Hematopoietic multipotent progenitor cell treated with erythropoietin and hydrocortisone succinate and interleukin-3 and kit ligand, for 6 days (in vitro differentiated cells): Measurements from ENCODE around the gene NFIX.

Experiments
- DNase-seq: peaks from one replicate; pipeline ENCODE4 v3.0.0-alpha.2; 2015

Gene NFIX

DNA sequence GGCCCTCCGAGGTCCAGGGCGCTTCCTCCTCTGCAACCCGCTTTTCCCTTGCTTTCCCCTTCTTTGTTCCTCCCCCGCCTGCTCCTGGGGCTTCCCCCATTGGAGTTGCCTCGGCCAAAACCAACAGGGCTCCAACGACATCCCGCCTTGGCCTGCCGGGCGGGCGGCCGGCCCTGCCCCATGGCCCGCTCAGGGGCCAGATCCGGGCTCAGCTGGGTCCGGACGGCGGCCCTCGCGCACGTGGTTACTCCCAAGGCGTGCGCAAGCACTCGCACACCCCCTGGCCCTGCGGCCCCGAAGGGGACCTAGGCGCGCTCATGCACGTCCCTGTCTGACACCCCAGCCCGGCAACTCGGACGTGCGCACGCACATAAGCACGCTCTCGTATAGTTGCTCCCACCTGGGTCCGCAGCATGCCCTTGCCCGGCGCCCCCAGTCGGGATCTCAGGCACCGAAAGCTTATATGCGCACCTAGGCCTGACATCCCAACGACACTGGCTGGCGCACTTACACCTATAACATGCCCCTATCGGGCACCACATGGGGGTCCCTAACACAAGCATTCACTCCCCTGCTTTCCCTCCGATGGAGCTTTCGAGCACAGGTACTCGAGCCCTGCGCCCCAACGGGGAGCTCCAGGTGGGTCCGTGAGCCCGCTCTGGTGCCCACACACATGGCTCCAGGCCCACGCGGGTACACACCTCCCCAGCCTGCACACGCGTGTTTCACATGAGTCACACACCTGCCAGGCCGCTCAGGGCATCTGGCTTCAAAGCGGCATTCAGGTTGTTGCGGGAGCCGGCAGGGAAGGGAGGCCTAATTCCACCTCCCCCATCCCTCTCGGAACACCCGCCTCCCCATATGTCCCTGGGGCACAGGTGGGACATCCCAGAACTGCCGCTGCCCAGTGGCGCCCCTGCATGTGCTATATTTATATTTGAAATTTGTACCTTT is 15.0 kb downstream of the NFIX start:
- no peak for DNase-seq

DNA sequence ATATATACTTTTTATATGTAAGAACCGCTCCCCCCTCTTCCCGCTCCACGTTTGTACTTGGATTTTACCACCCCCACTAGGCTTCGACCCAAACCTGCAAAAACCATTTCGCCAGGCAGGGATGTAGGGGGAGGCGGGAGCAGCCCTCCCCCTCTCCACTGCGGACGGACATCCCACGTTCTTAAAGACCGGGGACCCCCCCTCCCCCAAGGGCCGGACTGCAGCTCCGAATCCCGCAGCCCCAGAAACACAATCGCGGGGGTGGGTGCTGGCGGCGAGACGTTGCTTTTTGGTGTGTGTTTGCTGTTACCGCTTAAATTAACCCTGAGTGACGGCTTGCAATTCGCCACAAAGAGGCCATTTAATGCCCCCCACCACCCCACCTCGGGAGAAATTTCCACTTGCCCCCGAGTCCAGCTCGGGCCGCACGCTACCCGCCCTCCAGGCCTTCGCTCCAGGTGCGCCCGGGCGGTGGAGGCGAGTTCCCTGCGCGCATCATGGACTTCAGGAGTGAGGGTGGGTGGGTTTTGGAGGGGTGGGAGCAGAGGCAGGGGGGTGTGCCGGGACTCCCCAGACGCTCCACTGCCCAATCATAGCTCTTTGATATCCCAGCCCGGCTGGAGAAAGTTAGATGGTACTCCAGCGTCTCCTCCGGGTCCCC is 15.8 kb downstream of the NFIX start:
- no peak for DNase-seq

DNA sequence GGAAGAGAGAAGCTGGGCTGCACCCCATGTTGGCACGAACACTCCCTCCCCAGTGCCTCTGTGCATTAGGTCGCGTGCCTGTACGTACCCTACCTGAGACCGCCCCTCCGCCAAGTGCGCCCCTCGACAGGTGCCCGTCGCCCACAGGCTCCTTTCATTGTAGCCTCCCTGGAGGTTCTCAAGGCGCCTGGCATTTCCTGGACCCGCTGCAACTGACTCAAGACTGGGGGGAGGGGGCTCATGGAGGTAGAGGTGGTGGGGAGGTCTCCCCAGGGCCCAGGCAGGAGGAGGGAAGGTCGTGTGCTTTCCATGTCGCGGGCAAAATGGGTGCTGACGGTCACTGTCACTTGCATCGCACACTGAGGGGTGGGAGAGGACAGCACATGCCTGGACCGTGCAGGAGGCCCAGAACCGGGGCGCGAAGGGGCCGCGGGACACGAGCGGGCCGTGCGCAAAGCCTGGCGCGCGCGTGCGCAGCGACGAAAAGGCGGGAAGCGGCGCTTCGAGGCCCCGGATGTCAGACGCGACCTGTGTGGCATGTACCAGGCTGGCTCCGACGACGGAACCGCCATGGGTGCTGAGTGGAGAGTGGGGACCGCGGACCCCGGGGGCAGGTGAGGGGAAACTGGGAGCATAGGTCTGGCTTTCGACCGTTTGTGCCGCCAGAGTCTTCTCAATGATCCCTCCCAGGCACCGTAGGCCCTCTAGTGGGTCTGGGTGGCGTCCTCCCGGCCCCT is 16.5 kb downstream of the NFIX start:
- DNase-seq = peak; percentile 46

DNA sequence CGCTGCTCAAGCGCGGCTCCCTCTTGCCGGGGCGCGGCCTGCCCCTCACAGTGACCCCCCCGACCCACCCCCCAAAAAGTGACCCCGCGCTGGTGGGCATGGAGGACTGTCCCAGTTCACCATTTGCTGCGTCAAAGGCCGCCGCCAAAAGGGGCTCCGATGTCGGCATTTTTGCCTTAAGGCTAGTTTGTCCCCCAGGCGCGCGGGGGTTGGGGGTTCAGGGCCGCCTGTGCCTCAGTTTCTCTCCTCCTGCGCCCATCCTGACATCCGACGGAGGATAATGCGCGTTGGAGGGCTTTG is 17.1 kb downstream of the NFIX start:
- no peak for DNase-seq

DNA sequence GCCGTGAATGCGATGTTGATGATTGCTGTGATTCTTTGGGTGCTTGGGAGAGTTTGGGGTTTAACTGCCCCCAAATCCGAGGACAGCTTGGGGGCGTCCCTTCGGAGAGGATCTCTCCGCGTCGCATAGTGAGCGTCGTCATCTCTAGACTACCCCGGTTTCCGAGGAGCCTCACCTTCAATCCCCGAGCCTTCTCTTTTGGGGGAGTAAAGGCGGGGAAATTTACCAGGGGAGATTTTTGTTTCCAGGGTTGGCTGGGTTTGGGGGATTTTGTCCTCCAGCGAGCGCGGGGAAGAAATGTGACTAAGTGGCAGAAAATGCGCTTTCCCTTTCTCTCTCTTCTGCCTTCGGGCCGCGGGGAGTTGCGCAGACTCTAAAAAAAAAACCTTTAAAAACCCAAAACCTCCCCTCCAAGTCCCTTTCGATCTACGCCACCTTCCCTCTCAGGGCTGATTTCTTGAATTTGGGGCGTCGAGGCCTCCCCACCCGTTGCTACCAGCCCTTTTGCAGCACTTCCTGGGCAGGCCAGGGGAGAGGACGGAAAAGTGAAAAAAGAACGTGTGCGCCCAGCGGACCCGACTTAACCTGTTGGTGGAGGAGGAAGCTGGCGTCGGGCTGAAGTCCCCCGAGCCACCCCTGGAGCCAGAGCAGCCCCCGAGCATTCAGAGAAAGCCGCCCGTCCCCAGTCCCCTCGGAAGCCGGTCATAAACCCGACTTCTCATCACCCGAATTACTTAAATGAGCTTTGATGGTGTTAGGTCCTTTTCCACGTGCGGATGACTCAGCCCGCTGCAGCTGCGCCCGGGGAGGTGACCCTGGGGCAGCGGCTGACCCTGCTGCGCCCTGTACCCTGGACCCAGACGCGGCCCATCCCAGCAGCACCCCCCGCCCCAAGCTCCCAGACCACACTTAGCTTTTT is 17.7 kb downstream of the NFIX start:
- DNase-seq = peak; percentile 56

DNA sequence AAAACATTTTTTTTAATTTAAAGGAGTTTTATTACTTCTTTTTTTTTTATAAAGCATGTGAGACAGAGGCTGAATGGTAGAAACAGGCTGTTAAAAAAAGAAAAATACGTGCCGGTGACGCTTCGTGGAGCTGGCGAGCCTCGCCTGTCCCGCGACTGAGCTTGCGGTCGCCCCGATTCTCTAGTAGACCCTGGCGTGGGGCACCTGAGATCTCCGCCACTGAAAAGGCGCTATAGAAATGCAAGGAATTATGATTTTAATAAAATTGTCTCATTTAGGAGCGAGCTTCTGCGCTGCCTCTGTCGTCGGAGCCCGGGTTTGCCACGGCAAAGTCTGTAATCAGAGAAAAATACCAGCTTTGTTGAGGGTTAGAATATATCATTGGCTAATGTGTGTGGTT is 18.4 kb downstream of the NFIX start:
- no peak for DNase-seq

DNA sequence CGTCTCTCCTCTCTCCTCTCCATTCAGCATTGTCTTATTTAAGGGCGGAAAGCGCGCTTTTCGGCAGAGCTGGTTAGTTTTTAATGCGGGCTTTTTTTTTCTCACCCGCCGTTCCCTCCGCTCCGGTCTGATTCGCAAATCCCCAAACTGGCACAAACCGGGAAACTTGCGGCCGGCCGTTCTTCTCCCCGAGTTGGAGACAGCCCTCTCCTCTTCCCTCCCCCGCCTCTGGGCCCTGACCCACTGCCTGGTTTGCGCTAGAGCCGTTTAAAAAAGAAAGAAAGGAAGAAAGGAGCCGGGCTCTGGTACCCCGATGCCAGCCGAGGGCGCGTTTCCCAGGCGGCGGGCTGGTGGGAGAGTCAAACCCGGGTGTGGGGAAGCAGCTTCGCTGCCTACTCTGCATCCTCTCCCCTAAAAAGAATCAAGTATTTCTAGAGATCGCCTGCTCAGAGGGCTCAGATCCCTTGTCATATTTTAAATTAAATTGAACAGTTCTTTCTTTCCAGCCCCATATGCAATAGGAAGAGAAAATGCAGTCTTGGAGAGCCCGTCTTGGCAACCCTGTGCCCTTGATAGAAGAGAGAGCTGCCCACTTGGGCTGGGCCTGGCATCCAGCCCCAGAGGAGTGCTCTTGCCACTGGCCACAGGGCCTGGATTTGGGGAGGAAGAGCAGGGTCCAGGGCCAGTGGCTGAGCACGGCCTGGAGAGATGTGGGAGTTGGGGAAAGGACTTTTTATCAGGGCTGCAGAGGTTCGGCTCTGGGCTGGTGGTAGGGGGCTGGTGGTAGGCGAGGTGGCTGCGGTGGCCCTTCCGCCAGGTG is 19.0 kb downstream of the NFIX start:
- peak; percentile 44 for DNase-seq

DNA sequence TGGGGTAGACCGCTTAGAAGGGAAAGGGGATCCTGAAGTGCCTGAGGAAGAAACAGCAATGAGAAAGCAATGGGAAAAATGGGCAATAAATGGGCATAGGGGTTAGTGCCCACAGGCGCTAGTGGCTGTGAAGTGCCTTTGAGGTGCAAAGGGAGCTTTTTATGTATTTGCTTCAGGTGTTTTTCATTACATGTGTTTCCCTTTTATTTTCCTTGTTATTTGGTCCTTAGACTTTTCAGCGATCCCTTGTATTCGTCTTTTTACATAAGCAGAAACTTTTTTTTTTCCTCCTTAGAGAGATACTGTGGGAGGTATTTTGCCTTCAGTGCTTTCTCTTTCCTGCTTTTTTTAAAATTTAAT is 19.6 kb downstream of the NFIX start:
- no peak for DNase-seq

DNA sequence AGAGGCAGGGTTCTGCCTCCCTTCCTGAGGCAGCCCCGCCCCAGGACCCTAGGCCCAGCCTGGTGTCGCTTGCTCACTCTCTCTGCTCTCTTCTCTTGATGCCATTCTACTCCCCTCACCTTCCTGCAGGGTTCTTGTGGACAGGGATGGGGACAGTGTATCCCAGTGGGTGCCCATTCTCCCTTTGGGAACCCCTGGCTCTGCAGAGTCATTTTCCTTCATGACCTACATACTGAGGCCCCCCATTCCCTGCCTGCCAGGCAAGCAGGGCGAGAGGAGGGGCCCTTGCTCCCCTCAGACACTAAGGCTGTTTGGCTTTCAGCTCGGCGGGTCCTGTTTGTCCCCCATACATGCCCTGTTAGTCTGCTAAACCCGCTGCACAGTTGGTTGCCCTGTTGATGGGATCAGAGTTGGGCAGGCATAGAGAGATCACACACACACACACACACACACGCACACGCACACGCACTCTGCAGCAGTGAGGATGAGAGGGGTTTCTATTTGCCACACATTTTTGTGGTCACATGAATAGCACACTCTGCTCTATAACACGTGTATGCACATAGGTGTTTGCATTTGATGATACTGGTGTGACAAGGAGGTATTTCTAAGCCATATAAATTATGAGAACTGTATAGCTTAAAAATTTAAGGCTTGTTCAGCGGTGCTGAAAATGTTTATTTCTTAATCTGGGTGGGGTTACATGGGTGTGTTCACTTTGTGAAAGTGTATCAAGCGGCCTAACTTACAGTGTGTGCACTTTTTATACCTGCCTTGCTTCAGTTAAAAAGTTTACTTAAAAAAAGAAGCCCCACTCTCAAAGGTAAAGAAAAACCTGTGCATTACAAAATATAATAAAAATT is 20.3 kb downstream of the NFIX start:
- DNase-seq = peak; percentile 41

DNA sequence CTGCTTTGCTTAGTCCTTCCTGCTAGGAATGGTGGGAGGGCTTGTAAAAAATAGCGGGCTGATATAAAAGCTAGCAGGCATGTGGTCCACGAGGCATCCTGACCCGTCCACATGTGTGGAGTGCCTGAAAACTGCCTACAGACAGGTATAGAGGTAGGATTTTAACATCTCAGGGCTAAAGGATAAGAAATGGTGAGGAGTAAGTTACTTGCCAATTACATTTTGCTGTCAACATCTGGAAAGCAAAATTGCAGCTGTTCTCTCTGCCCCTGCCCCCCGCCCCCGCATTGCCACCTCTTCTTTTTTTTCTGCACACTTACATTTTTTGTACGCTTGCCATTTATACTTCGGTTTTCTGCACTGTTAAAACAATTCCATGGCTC is 21.0 kb downstream of the NFIX start:
- no peak for DNase-seq

DNA sequence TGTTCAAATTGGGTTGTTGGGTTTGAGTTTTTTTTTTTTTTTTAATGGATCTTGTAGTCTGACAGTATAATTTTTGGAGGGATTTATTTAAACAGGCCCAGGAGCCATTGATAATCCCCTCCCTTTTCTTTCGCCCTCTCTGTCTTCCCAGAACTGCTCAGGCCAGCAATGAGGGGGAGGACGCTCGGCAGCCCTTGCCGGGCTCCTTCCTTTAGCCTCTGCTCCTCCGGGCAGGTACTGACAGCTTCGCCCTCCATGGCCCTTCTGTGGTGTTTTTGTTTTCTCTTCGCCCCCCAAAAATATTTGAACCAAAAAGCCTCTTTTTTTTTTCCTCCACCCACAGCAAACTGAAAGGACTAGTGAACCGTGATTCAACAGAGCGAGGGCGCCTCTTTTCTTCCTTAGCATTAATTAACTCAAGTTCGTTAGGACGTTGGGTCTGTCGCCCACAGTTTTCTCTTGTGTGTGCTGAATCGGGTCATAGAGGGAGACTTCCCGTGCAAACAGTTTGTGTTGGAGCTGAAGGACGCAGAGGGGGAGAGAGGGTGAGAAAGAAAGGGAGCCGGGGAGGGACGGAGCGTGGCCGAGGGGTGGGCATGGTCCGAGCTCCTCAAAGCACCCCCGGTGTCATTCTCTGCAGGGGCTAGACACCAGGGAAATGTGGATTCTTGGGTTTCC is 21.5 kb downstream of the NFIX start:
- DNase-seq = no peak

DNA sequence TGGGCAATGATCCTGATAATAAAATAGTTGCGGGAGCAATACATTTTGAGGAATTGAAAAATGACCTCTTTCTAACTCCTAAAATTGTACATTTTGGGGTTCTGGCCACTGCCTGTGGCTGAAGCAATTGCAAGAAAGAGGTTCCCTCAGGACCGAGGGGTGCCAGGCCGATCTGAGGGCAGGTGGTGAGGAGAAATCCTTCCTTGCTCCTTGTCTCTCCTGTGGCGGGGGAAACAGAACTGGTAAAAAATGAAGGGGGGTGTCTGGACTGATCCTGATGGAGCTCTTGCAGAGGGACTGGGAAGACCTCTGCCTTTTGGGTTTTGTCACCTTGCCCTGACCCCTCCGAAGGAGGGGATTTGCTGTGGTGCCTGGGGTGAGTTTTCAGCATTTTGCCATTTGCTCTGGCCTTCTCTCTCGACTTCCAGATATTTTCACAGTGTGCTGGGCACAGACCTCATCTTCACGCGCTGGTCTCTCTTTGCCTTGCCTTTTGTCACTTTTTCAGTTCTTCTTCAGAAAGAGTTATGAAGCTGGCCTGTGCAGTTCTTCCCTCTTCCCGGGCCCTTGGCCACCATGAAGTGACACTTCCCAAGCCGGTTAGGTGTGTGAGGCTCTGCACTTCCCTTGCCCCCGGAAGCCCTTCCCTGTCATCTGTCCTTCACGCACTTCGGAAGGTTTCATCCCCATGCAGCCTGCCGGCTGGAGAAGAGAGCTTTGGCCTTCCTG is 22.2 kb downstream of the NFIX start:
- DNase-seq = no peak

DNA sequence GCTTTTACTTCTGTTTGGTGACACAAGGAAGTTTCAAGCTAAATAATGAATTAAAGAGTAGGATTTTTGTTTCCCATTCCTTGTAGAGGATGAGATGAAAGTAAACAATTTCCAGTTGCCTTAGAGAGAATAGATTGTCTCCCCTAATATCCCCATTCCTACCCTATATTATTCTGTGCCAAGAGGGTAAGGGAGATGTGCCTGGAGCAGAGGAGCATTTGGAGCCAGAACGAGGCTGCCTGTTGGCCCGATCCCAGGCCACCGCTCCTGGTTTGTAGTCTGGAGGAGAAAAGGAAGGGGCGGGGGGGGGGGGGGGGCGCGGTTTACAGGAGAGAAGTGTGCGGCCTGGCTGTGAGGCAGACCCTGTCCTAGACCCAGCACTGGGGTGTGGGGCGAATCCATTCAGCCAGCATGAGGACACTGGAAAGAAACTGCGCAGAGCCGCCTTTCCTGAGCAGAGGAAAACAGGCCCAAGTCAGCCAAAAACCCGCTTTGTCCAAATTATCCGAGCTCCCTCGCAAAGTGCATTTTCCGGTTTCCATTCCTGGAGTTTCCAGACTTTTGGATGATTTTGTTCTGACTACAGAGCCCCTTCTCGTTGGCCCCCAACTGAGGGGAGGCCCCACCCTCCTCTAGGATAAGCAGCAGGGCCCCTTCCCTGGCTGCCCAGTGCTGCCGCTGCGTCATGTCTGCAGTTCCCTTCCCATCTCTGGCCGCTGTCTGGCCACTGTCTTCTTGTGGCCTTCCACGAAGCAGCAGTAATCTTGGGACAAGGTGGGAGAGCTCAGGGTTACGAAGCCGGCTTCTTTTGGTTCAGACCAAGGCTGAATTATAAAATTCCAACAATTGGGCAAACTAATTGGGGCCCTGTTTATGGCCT is 23.0 kb downstream of the NFIX start:
- no peak for DNase-seq

DNA sequence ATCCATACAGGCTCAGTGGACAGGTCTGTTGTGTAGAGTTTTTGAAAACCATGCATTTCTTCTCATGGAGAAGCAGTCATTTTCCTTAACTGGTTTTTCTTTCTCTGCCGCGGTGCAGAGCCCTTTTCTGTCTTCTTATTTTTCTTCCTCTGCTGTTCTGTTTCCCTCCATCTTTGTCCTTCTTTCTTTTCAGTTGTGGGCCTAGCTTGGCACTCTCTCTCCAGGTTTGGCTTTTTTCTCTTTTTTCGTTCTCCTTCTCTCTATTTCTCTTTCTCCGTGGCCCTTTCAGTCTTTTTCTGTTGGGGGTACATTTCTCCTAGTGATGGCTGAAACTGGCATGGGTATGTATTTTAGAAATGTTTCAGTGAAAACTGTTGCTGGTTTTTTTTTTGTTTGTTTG is 24.1 kb downstream of the NFIX start:
- no peak for DNase-seq

DNA sequence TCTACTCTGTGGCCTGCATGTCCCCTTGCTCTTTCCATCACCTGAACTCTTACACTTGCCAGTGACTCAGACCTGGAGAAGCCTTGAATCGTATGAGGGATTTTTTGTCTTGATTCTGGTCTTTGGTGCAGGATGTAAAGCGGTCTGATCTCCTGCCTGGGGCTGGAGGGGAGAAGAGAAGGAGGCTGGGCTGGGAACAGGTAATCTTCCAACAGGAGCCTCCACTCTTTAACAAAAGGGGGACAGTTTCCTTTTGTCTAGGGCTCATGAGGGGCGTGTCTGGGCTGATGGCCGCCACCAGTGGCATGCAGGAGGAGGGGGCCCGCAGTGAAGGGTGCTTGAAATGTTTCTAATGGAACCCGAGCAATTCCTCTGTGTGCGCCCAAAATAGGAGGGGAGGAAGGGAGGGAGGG is 24.7 kb downstream of the NFIX start:
- DNase-seq = no peak

DNA sequence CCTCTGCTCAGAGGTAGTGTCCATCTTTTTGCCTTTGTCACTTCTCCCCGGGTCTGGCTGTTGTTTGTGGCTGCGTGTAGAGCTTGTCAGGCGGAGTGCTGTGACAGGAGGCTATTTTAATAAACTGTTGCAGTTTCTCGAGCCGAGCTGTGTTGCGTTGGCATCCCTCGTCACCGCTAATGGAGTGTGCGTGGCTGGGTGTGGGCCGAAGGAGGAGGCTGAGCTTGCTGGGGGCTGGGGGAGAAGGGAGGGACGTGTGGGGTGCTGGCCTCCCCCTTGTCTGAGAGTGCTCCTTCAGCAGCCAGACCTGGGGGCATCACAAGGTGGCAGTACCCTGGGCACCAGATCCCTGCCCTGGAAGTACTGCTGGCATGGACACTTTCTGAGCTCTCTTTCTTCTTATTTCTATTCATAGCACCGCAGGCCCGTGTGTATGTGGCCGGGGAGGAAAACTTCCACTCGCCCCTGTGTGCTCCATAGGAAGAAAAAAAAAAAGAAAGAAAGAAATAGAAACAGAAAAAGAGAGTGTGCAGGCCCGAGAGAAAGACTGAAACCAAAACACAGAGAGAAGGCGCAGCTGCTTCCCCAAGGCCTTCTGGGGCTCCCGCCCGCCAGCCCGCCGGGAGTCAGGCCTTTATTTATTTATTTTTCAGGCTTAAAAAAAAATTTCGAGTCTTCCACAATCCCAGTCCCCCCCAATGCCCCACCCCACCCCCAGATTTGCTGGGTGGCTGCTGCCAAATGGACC is 27.0 kb downstream of the NFIX start:
- DNase-seq = peak; percentile 53

DNA sequence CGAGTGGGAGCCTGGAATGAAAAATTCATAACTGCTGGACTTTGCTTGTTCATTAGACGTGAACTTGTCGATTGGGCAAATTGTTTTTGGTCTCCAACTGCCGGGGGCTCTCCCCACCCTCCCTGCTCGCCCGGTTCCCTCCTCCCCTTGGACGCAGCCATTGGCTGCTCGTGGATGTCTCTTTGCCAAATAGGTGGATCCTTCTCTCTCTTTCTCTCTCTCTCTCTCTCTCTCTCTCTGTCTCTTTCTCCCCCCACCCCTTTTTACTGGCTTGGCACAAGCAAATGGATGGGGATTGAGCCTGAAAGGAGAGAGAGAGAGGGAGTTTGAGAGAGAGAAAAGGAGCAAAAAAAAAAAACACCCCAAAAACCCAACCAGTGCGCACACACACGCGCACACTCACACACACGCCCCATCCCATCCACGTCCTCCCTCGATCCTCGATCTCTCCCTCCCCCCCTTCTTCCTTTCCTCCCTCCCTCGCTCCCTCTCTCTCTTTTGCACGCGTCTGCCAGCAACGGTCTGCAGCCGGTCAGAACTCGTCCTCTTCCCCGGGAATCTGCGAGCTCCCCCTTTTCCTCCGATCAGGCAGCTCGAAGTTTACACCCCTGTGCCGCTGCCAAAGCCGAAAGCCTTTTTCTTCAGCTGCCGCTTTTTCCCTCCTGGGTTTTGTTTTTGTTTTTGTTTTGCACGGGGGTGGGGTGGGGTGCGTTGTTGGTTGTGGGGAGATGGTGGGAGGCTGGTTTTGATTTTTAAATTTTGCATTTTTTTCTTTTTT is 27.8 kb downstream of the NFIX start:
- DNase-seq = peak; percentile 85
